Astrocyte (in vitro differentiated cells and primary cell): ENCODE data around the gene TMEM156. TPM values are rescaled to one million over a fixed set of nuclear protein-coding genes. Genes with fewer than 3 reads are reported as not detected.
"Not testable (repeated sequence)": the region's sequence is repeated elsewhere in the genome, so short reads cannot be mapped to it uniquely, and the experiment has no call there.

Experiments used
- DNase-seq: peaks from one replicate; pipeline ENCODE4 v3.0.0-alpha.2; 2010; ENCODE audit warnings: low read depth
- FAIRE-seq: peaks from 2 replicates; lab custom pipeline; 2011; peaks lifted over from hg19 to GRCh38; lab: Jason Lieb, UNC
- H2AFZ ChIP-seq: 2 replicates; pipeline ENCODE4 v1.6.0; 2012; ENCODE audit warnings: low read depth, low read length, inconsistent platforms
- H3K27ac ChIP-seq: 2 replicates; pipeline ENCODE4 v1.5.1; 2011; ENCODE audit warnings: low read depth, low read length, inconsistent platforms
- H3K27me3 ChIP-seq: 2 replicates; pipeline ENCODE4 v1.6.0; 2011; ENCODE audit warnings: low read length, inconsistent platforms; ENCODE audit not compliant: insufficient read depth
- H3K36me3 ChIP-seq: 2 replicates; pipeline ENCODE4 v1.5.1; 2011; ENCODE audit warnings: low read length, inconsistent platforms; ENCODE audit not compliant: insufficient read depth
- H3K4me1 ChIP-seq: 2 replicates; pipeline ENCODE4 v1.5.1; 2011; ENCODE audit warnings: low read length, inconsistent platforms; ENCODE audit not compliant: insufficient read depth
- H3K4me2 ChIP-seq: 2 replicates; pipeline ENCODE4 v1.6.0; 2012; ENCODE audit warnings: low read length, inconsistent platforms
- H3K4me3 ChIP-seq: 2 replicates; pipeline ENCODE4 v1.5.1; 2011; ENCODE audit warnings: low read depth, mild to moderate bottlenecking, low read length, inconsistent platforms; ENCODE audit not compliant: insufficient read depth
- H3K79me2 ChIP-seq: 2 replicates; pipeline ENCODE4 v1.6.0; 2012; ENCODE audit warnings: mild to moderate bottlenecking, low read length, inconsistent platforms; ENCODE audit not compliant: insufficient read depth
- H3K9ac ChIP-seq: 2 replicates; pipeline ENCODE4 v1.6.0; 2012; ENCODE audit warnings: mild to moderate bottlenecking, low read length, inconsistent platforms
- H3K9me3 ChIP-seq: 2 replicates; pipeline ENCODE4 v1.5.1; 2012; ENCODE audit warnings: low read depth, mild to moderate bottlenecking, low read length, inconsistent platforms; ENCODE audit not compliant: insufficient read depth
- H4K20me1 ChIP-seq: 2 replicates; pipeline ENCODE4 v1.6.0; 2012; ENCODE audit warnings: low read length, inconsistent platforms; ENCODE audit not compliant: insufficient read depth
- H3K27ac Mint-ChIP-seq: one replicate; pipeline ENCODE4 v1.8.0; 2021; ENCODE audit warnings: mild to moderate bottlenecking, mixed read lengths; ENCODE audit not compliant: unreplicated experiment
- H3K27me3 Mint-ChIP-seq: one replicate; pipeline ENCODE4 v1.8.0; 2021; ENCODE audit warnings: low read depth, mixed read lengths; ENCODE audit not compliant: unreplicated experiment
- H3K36me3 Mint-ChIP-seq: one replicate; pipeline ENCODE4 v1.8.0; 2021; ENCODE audit warnings: low read depth, mixed read lengths; ENCODE audit not compliant: unreplicated experiment
- H3K4me1 Mint-ChIP-seq: one replicate; pipeline ENCODE4 v1.8.0; 2021; ENCODE audit warnings: low read depth, mixed read lengths; ENCODE audit not compliant: unreplicated experiment
- H3K4me3 Mint-ChIP-seq: one replicate; pipeline ENCODE4 v1.8.0; 2021; ENCODE audit warnings: mild to moderate bottlenecking, moderate library complexity, mixed read lengths; ENCODE audit not compliant: unreplicated experiment
- H3K9me3 Mint-ChIP-seq: one replicate; pipeline ENCODE4 v1.8.0; 2021; ENCODE audit warnings: mild to moderate bottlenecking, mixed read lengths; ENCODE audit not compliant: unreplicated experiment
- EZH2 ChIP-seq: IDR thresholded peaks from 2 replicates; pipeline ENCODE4 v1.6.1; 2012; ENCODE audit warnings: mild to moderate bottlenecking, low read length, inconsistent platforms; ENCODE audit not compliant: insufficient read depth
- total RNA-seq: library from RNA; stranded (reverse); gene quantifications from 2 replicates; pipeline ENCODE4 v1.2.1, GENCODE V29; 2021
- TF ChIP-seq, protein P1 (sequence below): IDR thresholded peaks from 2 replicates; pipeline ENCODE4 v1.5.1; 2011; ENCODE audit warnings: low read depth, mild to moderate bottlenecking, inconsistent platforms, low read length, moderate library complexity; ENCODE audit not compliant: insufficient read depth

The TMEM156 gene
- total RNA-seq, 1 donor from 2014 or later = 0.59 TPM

DNA sequence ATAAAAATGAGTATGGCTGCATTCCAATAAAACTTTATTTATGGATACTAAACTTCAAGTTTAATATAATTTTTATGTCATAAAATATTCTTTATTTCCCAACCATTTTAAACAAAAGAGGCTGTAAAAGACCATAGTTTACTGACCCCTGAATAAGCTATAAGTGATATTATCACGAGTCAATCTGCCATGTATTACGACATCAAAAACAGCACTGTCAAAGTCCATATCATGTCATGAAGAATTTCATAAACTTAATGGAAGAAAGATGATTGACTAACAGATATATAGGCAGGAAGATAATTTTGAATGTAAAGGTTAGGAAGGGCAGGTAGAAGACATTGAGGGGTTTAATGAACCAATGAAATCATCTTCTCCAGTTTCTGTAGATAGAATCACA lies 18.2 kb downstream of the TMEM156 start:
- Histone ChIP-seq H4K20me1 (no peaks in the 10 kb centered on the region), H3K9ac (no peak overlapping the region), H3K4me3 (no peak overlapping the region), H3K27ac (no peak overlapping the region), H3K36me3 (no peaks in the 10 kb centered on the region), H3K9me3 (no peaks in the 10 kb centered on the region), H3K4me2 (no peak overlapping the region), H2AFZ (no peak overlapping the region), H3K27me3 (no peaks in the 10 kb centered on the region), H3K79me2 (no peaks in the 10 kb centered on the region), H3K4me1 (no peaks in the 10 kb centered on the region)
- Mint-ChIP-seq H3K27me3 (no peaks in the 10 kb centered on the region), H3K4me3 (no peak overlapping the region), H3K27ac (no peak overlapping the region), H3K9me3 (peaks cover 14% of the 10 kb centered on the region), H3K4me1 (no peaks in the 10 kb centered on the region), H3K36me3 (no peaks in the 10 kb centered on the region)
- no peak for FAIRE-seq
- no peak for DNase-seq
- no peak for TF ChIP-seq EZH2
- TF ChIP-seq, protein P1, sequence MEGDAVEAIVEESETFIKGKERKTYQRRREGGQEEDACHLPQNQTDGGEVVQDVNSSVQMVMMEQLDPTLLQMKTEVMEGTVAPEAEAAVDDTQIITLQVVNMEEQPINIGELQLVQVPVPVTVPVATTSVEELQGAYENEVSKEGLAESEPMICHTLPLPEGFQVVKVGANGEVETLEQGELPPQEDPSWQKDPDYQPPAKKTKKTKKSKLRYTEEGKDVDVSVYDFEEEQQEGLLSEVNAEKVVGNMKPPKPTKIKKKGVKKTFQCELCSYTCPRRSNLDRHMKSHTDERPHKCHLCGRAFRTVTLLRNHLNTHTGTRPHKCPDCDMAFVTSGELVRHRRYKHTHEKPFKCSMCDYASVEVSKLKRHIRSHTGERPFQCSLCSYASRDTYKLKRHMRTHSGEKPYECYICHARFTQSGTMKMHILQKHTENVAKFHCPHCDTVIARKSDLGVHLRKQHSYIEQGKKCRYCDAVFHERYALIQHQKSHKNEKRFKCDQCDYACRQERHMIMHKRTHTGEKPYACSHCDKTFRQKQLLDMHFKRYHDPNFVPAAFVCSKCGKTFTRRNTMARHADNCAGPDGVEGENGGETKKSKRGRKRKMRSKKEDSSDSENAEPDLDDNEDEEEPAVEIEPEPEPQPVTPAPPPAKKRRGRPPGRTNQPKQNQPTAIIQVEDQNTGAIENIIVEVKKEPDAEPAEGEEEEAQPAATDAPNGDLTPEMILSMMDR = no peak

DNA sequence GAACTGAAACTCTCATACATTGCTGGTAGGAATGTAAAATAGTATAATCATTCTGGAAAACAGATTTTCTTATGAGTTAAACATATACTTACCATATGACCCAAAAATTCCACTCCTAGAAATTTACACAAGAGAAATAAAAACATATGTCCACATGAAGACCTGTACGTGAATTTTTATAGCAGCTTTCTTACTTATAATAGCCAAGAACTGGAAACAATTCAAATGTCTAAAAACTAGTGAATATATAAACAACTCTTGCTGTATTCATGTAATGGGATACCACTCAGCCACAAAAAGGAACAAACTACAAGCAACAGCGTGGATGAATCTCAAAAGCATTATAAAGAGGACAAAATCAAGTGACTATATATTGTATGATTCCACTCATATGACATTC lies 27.5 kb downstream of the TMEM156 start:
- H3K4me3 ChIP-seq = no peak overlapping the region
- no peaks in the 10 kb centered on the region for H3K79me2 ChIP-seq
- H2AFZ ChIP-seq = no peak overlapping the region
- H3K9ac ChIP-seq = no peak overlapping the region
- peaks cover under 1% of the 10 kb centered on the region for H3K9me3 Mint-ChIP-seq
- TF ChIP-seq, protein P1 = no peak
- TF ChIP-seq EZH2 = no peak
- no peaks in the 10 kb centered on the region for H3K27me3 ChIP-seq
- H3K27ac Mint-ChIP-seq = no peak overlapping the region
- H3K36me3 ChIP-seq = no peaks in the 10 kb centered on the region
- no peak overlapping the region for H3K4me2 ChIP-seq
- FAIRE-seq (no peak), DNase-seq (no peak)
- H3K27me3 Mint-ChIP-seq = no peaks in the 10 kb centered on the region
- H3K4me1 Mint-ChIP-seq = no peaks in the 10 kb centered on the region
- no peak overlapping the region for H3K4me3 Mint-ChIP-seq
- H4K20me1 ChIP-seq = no peaks in the 10 kb centered on the region
- no peak overlapping the region for H3K27ac ChIP-seq
- H3K4me1 ChIP-seq = no peaks in the 10 kb centered on the region
- no peaks in the 10 kb centered on the region for H3K36me3 Mint-ChIP-seq
- no peaks in the 10 kb centered on the region for H3K9me3 ChIP-seq

DNA sequence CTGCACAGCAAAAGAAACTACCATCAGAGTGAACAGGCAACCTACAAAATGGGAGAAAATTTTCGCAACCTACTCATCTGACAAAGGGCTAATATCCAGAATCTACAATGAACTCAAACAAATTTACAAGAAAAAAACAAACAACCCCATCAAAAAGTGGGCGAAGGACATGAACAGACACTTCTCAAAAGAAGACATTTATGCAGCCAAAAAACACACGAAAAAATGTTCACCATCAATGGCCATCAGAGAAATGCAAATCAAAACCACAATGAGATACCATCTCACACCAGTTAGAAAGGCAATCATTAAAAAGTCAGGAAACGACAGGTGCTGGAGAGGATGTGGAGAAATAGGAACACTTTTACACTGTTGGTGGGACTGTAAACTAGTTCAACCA lies 30.2 kb downstream of the TMEM156 start:
- not testable (repeated sequence) for H3K4me2 ChIP-seq, H3K9me3 Mint-ChIP-seq, H3K27me3 ChIP-seq, H3K79me2 ChIP-seq, H3K4me3 ChIP-seq, H3K9ac ChIP-seq, DNase-seq, H3K27ac ChIP-seq, H3K27ac Mint-ChIP-seq, H3K36me3 Mint-ChIP-seq, H3K4me1 ChIP-seq, H3K36me3 ChIP-seq, H2AFZ ChIP-seq, H3K27me3 Mint-ChIP-seq, H4K20me1 ChIP-seq, H3K9me3 ChIP-seq, H3K4me3 Mint-ChIP-seq, FAIRE-seq, H3K4me1 Mint-ChIP-seq
